Mesothelial cell of epicardium (in vitro differentiated cells): ENCODE measurements around the gene FTSJ1. TPM values are rescaled to one million over a fixed set of nuclear protein-coding genes. Genes with fewer than 3 reads are reported as not detected.

Source experiments
- DNase-seq, 2 experiments: peaks; one replicate each; pipeline ENCODE4 v3.0.0; 2021; ENCODE audit warnings: low spot score in 2 of 2; ENCODE audit not compliant: unreplicated experiment in 2 of 2
- H3K27ac Mint-ChIP-seq: 2 replicates; pipeline ENCODE4 v1.8.0; 2021; ENCODE audit warnings: mixed read lengths
- H3K27me3 Mint-ChIP-seq: 2 replicates; pipeline ENCODE4 v1.8.0; 2021; ENCODE audit warnings: low read depth, mixed read lengths
- H3K36me3 Mint-ChIP-seq: 2 replicates; pipeline ENCODE4 v1.8.0; 2021; ENCODE audit warnings: mixed read lengths
- H3K4me1 Mint-ChIP-seq: 2 replicates; pipeline ENCODE4 v1.8.0; 2021; ENCODE audit warnings: mixed read lengths
- H3K4me3 Mint-ChIP-seq: 2 replicates; pipeline ENCODE4 v1.8.0; 2021; ENCODE audit warnings: mild to moderate bottlenecking, moderate library complexity, mixed read lengths
- H3K9me3 Mint-ChIP-seq: 2 replicates; pipeline ENCODE4 v1.8.0; 2021; ENCODE audit warnings: mixed read lengths
- CTCF ChIP-seq: fragments of 200-600 bp; sonication (generic); IDR thresholded peaks from one replicate; pipeline ENCODE4 v1.5.0; 2021; ENCODE audit warnings: antibody characterized with exemption; ENCODE audit not compliant: unreplicated experiment
- total RNA-seq: library from RNA; stranded (reverse); gene quantifications from 3 replicates; pipeline ENCODE4 v1.2.1, GENCODE V29; 2021

FTSJ1 gene
- total RNA-seq, 1 donor from 2014 or later, result 42.2 TPM

DNA sequence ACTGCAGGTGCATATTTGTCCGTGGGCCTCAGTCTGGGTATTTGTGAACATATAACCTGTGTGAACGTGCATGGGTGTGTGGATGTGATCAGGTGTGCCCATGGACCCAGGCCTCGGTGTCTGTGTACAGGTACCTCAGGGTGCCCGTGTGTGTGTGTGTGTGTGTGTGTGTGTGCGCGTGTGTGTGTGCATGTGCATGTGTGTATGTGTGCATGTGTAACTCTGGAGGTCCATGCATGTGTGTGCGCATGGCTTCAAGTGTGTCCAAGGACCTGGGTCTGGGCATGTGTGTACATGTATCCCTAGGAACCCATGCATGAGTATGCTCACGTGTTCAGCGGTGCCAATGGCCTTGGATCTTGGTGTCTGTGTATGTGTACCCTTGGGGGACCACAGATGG is 15.8 kb downstream of the FTSJ1 start:
- Mint-ChIP-seq H3K27me3 (no peaks in the 10 kb centered on the region), H3K27ac (no peak overlapping the region), H3K36me3 (peaks cover 2% of the 10 kb centered on the region), H3K4me1 (peaks cover 2% of the 10 kb centered on the region), H3K9me3 (peaks cover 4% of the 10 kb centered on the region), H3K4me3 (no peak overlapping the region)
- no peak for TF ChIP-seq CTCF
- DNase-seq, result no peak

DNA sequence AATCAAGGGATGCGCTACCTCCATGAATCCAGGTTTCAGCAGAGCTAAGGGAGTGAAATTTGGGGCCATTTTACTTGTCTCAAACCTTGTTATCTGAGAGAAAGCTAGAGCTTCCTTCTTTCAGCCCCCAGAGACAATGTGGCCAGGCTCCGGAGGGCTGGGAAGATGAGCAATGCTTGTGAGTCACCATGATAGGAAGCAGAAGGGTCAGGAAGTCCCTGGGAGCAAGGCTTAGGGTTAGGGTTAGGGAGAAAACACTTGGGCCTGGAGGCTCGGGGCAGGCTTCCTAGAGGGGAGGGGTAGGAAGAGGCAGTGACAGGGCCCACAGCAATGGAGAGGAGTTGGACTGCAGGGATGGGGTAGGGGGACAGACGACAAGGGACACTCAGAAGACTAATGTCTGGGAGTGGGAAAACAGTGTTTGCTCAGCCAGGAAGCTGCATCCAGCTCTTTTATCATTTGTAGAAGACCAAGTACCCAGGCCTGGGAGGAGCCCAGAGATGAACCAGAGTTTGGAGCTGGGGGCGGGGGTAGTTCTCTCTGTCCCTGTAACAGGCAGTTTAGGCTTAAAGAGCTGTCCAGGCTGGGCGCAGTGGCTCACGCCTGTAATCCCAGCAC is 16.4 kb downstream of the FTSJ1 start:
- no peak overlapping the region for H3K4me3 Mint-ChIP-seq
- peaks cover 2% of the 10 kb centered on the region for H3K4me1 Mint-ChIP-seq
- no peak overlapping the region for H3K27ac Mint-ChIP-seq
- DNase-seq, result no peak
- peaks cover 4% of the 10 kb centered on the region for H3K9me3 Mint-ChIP-seq
- H3K27me3 Mint-ChIP-seq, result no peaks in the 10 kb centered on the region
- no peaks in the 10 kb centered on the region for H3K36me3 Mint-ChIP-seq
- TF ChIP-seq CTCF, result no peak

- Mint-ChIP-seq H3K27ac (no peak overlapping the region), H3K9me3 (peaks cover 4% of the 10 kb centered on the region)
Observed at GRCh38 chrX:48493890-48494364, 17.9 kb downstream of the FTSJ1 start.

GRCh38 chrX:48496660-48497059 is 20.7 kb downstream of the FTSJ1 start:
- H3K27me3 Mint-ChIP-seq, result no peaks in the 10 kb centered on the region
- DNase-seq, result no peak
- peaks cover 2% of the 10 kb centered on the region for H3K4me1 Mint-ChIP-seq
- H3K4me3 Mint-ChIP-seq, result no peak overlapping the region
- no peak for TF ChIP-seq CTCF
- no peak overlapping the region for H3K27ac Mint-ChIP-seq
- no peaks in the 10 kb centered on the region for H3K36me3 Mint-ChIP-seq
- H3K9me3 Mint-ChIP-seq, result peaks cover 4% of the 10 kb centered on the region

More at GRCh38 chrX:48493890-48494364, 17.9 kb downstream of the FTSJ1 start:
- Mint-ChIP-seq H3K4me1 (peaks cover 2% of the 10 kb centered on the region), H3K27me3 (no peaks in the 10 kb centered on the region), H3K4me3 (no peak overlapping the region), H3K36me3 (no peaks in the 10 kb centered on the region)
- DNase-seq, result peak in 1 of 2 experiments; percentile 47
- no peak for TF ChIP-seq CTCF

- no peak for DNase-seq
- Mint-ChIP-seq H3K27me3 (no peaks in the 10 kb centered on the region), H3K27ac (no peak overlapping the region), H3K36me3 (no peaks in the 10 kb centered on the region), H3K9me3 (peaks cover 4% of the 10 kb centered on the region), H3K4me1 (peaks cover 2% of the 10 kb centered on the region), H3K4me3 (no peak overlapping the region)
- TF ChIP-seq CTCF, result no peak
Observed at GRCh38 chrX:48497871-48498270, 21.9 kb downstream of the FTSJ1 start.

DNA sequence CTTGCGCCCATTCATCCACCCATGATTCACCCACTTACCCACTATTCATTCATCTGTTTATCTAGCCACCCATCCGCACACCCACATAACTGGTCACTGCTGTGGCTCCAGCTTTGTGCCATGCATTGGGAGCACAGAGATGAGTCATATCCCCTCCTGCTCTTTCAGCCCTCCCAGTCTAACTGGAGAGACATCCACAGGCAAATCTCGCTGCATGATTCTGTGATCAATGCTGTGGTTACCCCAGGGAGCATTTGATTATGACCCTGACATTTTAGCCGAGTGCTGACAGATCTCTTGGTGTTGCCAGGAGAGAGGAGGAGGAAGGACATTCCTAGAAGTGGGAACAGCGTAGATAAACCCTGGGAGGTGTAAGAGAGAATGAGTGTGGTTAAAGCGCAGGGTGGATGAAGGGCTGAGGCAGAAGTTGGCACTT is 22.4 kb downstream of the FTSJ1 start:
- H3K9me3 Mint-ChIP-seq, result peaks cover 4% of the 10 kb centered on the region
- H3K27me3 Mint-ChIP-seq, result no peaks in the 10 kb centered on the region
- peaks cover 2% of the 10 kb centered on the region for H3K4me1 Mint-ChIP-seq
- no peak for DNase-seq
- no peaks in the 10 kb centered on the region for H3K36me3 Mint-ChIP-seq
- TF ChIP-seq CTCF, result no peak
- no peak overlapping the region for H3K4me3 Mint-ChIP-seq
- no peak overlapping the region for H3K27ac Mint-ChIP-seq
